ENCODE results near the gene SNX9. TPM values are rescaled to one million over a fixed set of nuclear protein-coding genes. Genes with fewer than 3 reads are reported as not detected.
"Not testable (repeated sequence)": the region's sequence is repeated elsewhere in the genome, so short reads cannot be mapped to it uniquely, and the experiment has no call there.

Gene SNX9
- 59.4 and 72.3 TPM in 2 replicates for total RNA-seq

DNA sequence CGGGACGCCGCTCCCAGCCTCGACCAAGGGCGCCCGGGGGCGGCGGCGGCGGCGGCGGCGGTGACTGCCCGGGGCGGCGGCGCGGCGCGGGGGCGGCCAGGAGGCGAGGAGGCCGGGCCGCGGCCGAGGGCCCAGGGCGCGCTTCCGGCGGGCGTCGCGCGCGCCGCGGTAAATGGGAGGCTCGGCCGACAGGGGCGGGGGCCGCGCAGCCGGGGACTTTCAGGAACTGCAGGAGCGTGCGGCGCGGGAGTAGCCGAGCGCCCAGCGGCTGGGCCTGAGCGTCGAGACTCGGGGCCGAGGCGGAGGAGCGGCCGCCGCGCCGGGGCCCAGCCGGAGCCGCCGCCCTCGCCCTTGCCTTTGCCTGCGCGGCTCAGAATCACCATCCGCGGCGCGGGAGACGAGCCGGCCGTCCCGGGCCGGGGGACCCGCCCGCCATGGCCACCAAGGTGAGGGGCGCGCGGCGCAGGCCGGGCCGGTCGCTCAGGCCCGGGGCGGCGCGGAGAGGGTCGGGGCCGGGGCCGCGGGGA lies at the start of gene SNX9:
TSS of gene SNX9 (plus strand) at position 246 of the 527 bp plus-strand sequence. CDS start at position 435, 189 bp downstream.
- DNase-seq (ENCODE audit: extremely low read depth, low read depth, low spot score): no peak

DNA sequence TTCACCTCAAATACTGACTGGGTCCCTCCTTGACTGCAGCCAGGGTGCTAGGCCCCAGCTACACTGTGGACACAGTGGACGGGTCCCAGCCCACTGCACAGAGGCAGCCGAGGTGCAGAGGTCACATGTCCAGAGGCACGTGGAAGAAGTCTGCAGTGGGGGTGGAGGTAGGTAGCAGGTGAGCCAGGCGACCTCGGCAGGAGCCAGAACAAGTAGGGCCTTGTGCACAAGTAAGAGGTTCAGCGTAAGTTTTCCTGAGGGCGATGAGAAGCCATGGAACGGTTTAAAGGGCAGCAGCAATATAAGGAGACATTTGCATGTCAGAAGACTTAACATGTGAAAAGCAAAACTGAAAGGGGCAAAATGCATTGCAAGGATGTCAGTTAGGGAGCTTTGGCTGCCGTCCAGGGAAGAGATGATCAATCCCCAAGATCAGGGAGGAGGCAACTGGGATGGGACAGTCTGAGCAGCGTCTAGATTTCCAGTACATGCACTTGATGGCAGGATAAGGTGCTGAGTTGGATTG lies 49.7 kb upstream of the SNX9 start:
- DNase-seq (ENCODE audit: extremely low read depth, low read depth, low spot score): no peak

GRCh38 chr6:157774153-157775135 lies 48.6 kb upstream of the SNX9 start:
- no peak for DNase-seq (ENCODE audit: extremely low read depth, low read depth, low spot score)

GRCh38 chr6:157775376-157775775 lies 47.7 kb upstream of the SNX9 start:
- DNase-seq (ENCODE audit: extremely low read depth, low read depth, low spot score): no peak

DNA sequence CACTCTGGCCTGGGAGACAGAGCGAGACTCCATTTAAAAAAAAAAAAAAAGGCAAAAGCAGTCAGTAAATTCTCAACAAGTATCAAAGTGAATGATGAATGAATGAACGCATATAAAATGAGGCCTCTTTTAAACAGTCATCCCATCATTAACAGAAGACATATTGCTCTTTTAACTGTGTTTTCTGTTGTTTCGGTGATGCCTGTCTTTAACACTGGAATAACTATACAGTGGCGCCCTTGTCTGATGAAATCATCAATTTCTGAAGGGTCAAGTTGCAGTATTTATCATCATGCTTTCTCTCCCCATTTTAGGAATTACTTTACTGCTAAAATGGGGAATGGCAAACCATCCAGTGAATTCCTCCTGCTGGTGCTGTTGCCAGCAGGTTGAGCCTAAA lies 45.7 kb upstream of the SNX9 start:
- DNase-seq (ENCODE audit: extremely low read depth, low read depth, low spot score): no peak

DNA sequence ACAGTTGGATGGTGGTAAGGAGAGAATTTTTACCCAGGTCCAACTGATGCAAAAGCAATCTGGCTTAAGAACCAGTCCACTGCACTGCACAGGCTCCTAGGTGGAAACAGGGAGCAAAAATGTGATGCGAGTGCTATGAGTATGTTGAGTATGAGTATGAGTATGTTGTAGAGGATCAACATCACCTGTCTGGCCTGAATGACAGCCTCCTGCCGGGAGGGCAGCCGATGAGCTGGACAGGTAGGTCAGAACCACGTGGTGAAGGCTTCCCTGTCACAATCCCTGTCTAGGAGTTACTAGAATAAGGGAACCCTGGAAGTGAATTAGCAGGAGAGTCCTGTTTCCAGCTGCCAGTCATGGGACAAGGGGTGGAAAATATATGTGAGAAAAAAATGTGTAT lies 44.3 kb upstream of the SNX9 start:
- no peak for DNase-seq (ENCODE audit: extremely low read depth, low read depth, low spot score)

DNA sequence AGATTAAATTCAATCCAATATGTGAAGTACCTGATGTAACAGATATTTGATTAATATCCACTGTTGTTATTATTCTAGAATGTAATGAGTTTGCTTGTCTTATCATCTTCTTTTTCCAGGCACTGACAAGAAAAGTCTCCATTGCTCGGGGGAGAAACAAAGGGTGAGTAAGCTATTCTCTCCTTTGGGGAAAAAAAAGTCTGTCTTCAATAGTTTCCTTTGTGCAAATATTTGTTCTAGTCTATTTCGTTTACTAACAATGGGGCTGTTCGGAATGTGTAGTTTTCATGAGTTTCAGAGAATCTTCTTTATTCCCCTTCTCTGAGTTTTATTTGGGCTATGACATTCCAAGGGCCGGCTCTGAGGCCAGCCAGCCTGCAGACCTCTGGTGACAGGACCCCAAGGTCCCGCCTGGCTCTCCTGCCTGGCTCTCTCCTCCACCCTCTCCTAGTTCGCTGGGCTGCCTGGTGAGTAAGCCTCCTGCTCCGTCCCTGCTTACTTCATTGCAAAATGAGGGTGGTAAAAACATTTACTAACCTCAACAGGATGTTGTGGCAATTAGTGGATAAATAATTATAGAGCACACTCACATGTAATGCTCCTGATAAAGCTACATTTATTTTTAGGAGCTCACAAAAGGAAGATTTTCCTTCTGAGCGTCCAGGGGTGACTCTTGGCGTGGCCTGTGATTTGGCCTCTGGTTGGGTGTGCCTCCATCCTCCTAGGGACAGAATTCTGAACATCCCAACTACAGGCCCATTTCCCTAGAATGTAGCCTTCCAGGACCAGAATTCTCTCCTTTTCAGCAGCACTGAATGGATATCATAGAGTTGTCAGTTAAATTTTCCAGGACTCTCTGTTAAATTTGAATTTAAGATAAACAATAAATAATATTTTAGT lies 43.1 kb upstream of the SNX9 start:
- DNase-seq (ENCODE audit: extremely low read depth, low read depth, low spot score): no peak

- no peak for DNase-seq (ENCODE audit: extremely low read depth, low read depth, low spot score)
These were observed 37.4 kb upstream of the SNX9 start for GRCh38 chr6:157785636-157786035.

- DNase-seq (ENCODE audit: extremely low read depth, low read depth, low spot score): no peak
These were observed 36.8 kb upstream of the SNX9 start for GRCh38 chr6:157786221-157786620.

DNA sequence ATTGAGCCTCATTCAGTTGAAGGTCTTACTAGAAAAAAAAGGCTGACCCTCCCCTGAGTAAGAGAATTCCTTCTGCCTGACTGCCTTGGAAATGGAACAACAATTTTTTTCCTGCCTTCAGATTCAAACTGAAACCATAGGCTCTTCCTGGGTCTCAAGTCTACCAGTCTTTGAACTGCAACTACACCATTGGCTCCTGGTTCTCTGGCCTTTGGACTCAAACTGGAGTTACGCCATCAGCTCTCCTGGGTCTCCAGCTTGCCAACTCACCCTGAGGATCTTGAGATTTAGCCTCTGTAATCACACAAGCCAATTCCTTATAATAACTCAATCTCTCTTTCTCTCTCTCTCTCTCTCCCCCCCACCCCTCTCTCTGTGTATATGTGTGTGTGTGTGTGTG lies 36.0 kb upstream of the SNX9 start:
- no peak for DNase-seq (ENCODE audit: extremely low read depth, low read depth, low spot score)

- DNase-seq (ENCODE audit: extremely low read depth, low read depth, low spot score): no peak
These were observed 34.9 kb upstream of the SNX9 start for GRCh38 chr6:157788180-157788579.

DNA sequence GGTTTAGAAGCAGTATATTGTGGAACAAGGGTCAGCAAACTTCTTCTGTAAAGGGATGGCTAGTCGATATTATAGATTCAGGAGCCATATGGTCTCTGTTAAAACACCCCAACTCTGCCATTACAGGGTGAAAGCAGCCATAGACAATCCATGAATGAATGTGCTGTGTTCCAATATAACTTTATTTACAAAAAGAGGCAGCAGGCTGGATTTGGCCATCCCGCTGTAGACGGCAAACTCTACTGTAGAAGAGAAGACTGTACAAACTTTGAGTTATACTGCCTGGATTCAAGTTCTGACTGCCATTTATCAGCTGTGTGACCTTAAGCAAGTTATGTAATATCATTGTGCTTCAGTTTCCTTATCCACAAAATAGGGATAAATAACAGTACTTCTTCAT lies 33.7 kb upstream of the SNX9 start:
- no peak for DNase-seq (ENCODE audit: extremely low read depth, low read depth, low spot score)

GRCh38 chr6:157789861-157790260 lies 33.2 kb upstream of the SNX9 start:
- DNase-seq (ENCODE audit: extremely low read depth, low read depth, low spot score): no peak

DNA sequence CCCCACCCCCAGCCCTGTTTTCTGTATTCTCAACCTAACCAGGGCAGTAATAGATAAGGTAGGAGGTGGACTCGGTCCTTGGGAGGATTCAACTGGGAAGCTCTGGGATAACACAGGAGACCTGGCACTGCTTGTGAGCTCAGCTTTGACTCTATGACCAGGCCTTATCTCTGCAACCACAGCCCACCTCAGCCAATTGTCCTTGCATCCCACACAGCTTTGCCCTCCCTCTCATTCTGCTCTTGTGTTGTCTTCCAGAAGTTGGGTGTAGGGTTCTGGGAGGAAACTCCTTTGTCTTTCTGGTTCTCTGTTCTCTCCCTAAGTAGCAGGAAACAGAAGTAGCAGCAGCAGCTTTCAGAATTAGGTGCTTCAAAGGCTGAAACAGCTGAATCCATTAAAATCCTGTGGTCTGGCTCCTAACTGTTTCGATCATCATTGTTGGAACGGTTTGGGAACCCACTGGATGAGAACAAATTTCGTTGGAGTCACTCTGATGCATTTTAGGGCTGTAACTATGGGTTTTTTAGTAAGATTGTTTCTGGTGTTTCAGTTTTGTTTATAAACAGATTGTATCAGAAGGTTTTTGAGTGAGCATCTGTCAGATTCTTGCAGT lies 32.4 kb upstream of the SNX9 start:
- DNase-seq (ENCODE audit: extremely low read depth, low read depth, low spot score): no peak

GRCh38 chr6:157791450-157791849 lies 31.6 kb upstream of the SNX9 start:
- no peak for DNase-seq (ENCODE audit: extremely low read depth, low read depth, low spot score)

- DNase-seq (ENCODE audit: extremely low read depth, low read depth, low spot score): no peak
These were observed 30.4 kb upstream of the SNX9 start for GRCh38 chr6:157792671-157793070.

DNA sequence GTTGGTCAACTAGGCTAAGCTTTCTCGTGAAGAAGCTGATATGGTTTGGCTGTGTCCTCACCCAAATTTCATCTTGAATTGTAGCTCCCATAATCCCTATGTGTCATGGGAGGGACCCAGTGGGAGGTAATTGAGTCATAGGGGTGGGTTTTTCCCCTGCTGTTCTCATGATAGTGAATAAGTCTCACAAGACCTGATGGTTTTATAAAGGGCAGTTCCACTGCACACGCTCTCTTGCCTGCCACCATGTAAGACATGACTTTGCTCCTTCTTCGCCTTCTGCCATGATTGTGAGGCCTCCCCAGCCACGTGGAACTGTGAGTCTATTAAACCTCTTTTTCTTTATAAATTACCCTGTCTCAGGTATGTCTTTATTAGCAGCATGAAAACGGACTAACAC lies 29.0 kb upstream of the SNX9 start:
- DNase-seq (ENCODE audit: extremely low read depth, low read depth, low spot score): not testable (repeated sequence)

DNA sequence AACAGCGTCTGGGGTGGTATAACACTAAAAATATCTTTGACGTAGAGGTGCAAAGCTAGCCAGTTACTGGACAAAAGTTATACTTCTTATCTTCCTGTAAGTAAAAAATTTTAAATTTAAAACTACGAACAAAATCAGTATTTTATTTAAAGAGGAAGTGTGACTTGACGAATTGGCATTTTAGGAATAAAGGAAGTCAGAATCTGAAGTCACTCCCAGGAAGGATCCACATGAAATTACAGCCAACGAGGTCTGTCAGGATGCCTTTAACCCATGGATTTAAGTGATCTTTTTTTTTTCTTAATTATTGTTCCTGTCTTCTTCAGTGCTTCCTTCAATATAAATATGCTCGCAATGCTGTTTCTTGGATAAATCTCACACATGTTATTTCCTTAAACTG lies 27.2 kb upstream of the SNX9 start:
- DNase-seq (ENCODE audit: extremely low read depth, low read depth, low spot score): no peak

DNA sequence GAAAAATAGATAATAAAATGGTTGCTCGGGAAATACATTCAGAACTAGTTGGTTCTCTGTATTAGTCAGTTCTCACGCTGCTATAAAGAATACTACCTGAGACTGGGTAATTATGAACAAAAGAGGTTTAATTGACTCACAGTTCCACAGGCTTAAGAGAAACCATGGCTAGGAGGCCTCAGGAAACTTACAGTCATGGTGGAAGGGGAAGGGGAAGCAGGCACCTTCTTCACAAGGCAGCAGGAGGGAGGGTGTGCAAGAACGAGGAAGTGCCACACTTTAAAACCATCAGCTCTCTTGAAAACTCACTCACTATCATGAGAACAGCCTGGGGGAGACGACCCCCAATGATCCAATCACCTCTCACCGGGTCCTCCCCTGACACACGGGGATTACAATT lies 24.2 kb upstream of the SNX9 start:
- no peak for DNase-seq (ENCODE audit: extremely low read depth, low read depth, low spot score)

DNA sequence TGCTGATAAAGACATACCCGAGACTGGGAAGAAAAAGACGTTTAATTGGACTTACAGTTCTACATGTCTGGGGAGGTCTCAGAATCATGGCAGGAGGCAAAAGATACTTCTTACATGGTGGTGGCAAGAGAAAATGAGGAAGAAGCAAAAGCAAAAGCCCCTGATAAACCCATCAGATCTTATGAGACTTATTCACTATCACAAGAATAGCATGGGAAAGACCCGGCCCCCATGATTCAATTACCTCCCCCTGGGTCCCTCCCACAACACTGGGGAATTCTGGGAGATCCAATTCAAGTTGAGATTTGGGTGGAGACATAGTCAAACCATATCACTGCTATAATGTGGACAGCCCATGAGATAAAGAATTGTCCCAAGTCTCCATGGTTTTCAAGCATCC lies 23.5 kb upstream of the SNX9 start:
- not testable (repeated sequence) for DNase-seq (ENCODE audit: extremely low read depth, low read depth, low spot score)
